ENCODE results near the gene SRL.

The SRL gene

GRCh38 chr16:4239682-4240175 lies 2.2 kb downstream of the SRL start:
- H3K27me3 ChIP-seq (replicated peaks), result no peaks in the 10 kb centered on the region
- TF ChIP-seq CTCF (IDR thresholded peaks at IDR 0.05; ENCODE audit: low read depth, low read length, missing control alignments), result no peak
- no peak overlapping the region for H3K4me3 ChIP-seq (ENCODE audit: low read depth, low read length)
- in situ Hi-C loops (cut with HindIII; ENCODE audit: low pct_ligation_motif_present, low sequenced_read_pairs), result no loop called here
- no peak for DNase-seq
- no peaks in the 10 kb centered on the region for H3K36me3 ChIP-seq (replicated peaks)
- no peak overlapping the region for H3K27ac ChIP-seq

DNA sequence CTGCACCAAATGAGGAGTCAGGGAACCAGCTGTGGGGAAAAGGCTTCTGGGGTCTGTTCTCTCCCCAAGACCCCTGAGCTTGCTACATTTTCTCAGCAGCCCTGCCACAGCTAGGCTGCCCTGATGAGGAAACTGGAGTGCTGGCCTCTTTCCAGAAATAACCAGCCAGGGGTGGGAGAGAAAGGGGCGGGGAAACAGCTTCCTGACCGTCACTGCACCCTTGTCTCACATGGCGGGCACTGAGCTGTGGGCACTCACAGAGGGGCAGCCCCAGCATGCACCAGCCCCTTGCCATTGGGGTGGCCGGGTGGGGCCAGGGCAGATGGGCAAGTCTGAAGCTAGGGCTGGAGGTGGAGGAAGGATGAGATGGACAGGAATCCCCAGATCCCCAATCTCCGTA lies 2.9 kb downstream of the SRL start:
- no peak for TF ChIP-seq CTCF (IDR thresholded peaks at IDR 0.05; ENCODE audit: low read depth, low read length, missing control alignments)
- in situ Hi-C loops (cut with HindIII; ENCODE audit: low pct_ligation_motif_present, low sequenced_read_pairs), result no loop called here
- no peaks in the 10 kb centered on the region for H3K27me3 ChIP-seq (replicated peaks)
- H3K27ac ChIP-seq, result no peak overlapping the region
- H3K4me3 ChIP-seq (ENCODE audit: low read depth, low read length), result no peak overlapping the region
- no peaks in the 10 kb centered on the region for H3K36me3 ChIP-seq (replicated peaks)
- DNase-seq, result no peak

GRCh38 chr16:4233431-4233830 lies 8.4 kb downstream of the SRL start:
- no peak for TF ChIP-seq CTCF (IDR thresholded peaks at IDR 0.05; ENCODE audit: low read depth, low read length, missing control alignments)
- in situ Hi-C loops (cut with HindIII; ENCODE audit: low pct_ligation_motif_present, low sequenced_read_pairs), result no loop called here
- Histone ChIP-seq H3K4me3 (ENCODE audit: low read depth, low read length) (no peak overlapping the region), H3K27me3 (replicated peaks) (no peaks in the 10 kb centered on the region), H3K27ac (no peak overlapping the region), H3K36me3 (replicated peaks) (no peaks in the 10 kb centered on the region)
- DNase-seq, result no peak

GRCh38 chr16:4232541-4233386 lies 9.1 kb downstream of the SRL start:
- Histone ChIP-seq H3K4me3 (ENCODE audit: low read depth, low read length) (no peak overlapping the region), H3K27me3 (replicated peaks) (no peaks in the 10 kb centered on the region), H3K36me3 (replicated peaks) (no peaks in the 10 kb centered on the region), H3K27ac (no peak overlapping the region)
- in situ Hi-C loops (cut with HindIII; ENCODE audit: low pct_ligation_motif_present, low sequenced_read_pairs), result no loop called here
- TF ChIP-seq CTCF (IDR thresholded peaks at IDR 0.05; ENCODE audit: low read depth, low read length, missing control alignments), result no peak
- DNase-seq, result no peak

DNA sequence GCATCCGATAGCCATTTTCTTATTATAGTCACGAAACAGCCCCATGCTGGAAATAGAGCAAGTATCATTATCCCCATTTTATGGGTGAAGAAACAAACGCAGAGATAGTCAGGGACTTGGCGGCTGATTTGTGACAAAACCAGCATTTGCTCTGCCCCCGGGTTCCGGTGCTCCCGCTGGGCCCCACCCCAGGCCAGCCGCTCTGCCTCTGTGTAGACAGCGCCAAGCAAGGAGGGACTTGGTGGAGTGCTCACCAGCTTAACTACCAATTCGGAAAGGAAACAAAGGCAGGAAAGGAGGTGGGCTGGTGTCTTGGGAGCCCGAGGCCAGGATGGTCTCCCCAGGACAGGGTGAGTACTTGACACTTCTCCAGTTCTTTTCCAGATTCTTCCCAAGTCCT lies 10.0 kb downstream of the SRL start:
- Histone ChIP-seq H3K36me3 (replicated peaks) (no peaks in the 10 kb centered on the region), H3K27me3 (replicated peaks) (no peaks in the 10 kb centered on the region), H3K27ac (no peak overlapping the region), H3K4me3 (ENCODE audit: low read depth, low read length) (no peak overlapping the region)
- in situ Hi-C loops (cut with HindIII; ENCODE audit: low pct_ligation_motif_present, low sequenced_read_pairs), result no loop called here
- DNase-seq, result no peak
- no peak for TF ChIP-seq CTCF (IDR thresholded peaks at IDR 0.05; ENCODE audit: low read depth, low read length, missing control alignments)
